Stimulated activated CD4-positive, alpha-beta T cell treated with anti-CD3 and anti-CD28 coated beads, Interleukin-4, amount 100 ng/mL, for 48 hours (primary cell): ENCODE data around the gene ADAMTS14.
"Not testable (repeated sequence)": the region's sequence is repeated elsewhere in the genome, so short reads cannot be mapped to it uniquely, and the experiment has no call there.

Source experiments
- DNase-seq, 2 donors: peaks; one replicate each; pipeline ENCODE4 v3.0.0-alpha.2; 2020; ENCODE audit warnings: low read depth in 2 of 2

The ADAMTS14 gene

DNA sequence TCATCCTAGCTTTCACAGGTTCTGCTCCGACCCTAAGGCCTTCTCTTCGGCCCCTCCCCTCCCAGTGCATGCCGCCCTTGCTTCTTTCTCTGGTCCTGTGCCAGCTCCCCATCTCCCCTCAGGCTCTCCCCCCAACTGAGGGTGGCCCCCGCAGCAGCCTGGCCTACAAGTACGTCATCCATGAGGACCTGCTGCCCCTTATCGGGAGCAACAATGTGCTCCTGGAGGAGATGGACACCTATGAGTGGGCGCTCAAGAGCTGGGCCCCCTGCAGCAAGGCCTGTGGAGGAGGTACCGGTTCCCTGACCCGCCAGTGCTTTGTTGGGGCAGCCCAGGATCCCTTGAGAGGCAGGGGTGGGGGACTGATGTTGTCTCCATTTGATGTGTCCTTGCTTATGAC is 79.0 kb downstream of the ADAMTS14 start:
- no peak for DNase-seq

DNA sequence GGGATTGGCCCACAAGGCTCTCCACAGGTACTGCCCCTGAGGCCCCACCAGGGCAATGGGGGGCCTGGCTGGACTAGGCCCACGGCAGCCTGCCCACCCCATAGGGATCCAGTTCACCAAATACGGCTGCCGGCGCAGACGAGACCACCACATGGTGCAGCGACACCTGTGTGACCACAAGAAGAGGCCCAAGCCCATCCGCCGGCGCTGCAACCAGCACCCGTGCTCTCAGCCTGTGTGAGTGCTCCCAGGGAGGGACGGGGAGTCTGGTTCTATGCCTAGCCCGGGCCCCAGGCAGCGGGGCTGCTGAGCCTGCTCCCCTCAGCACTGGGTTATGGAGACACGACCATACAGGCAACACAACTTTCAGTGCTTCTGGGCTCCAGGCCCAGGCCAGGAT is 79.7 kb downstream of the ADAMTS14 start:
- no peak for DNase-seq

DNA sequence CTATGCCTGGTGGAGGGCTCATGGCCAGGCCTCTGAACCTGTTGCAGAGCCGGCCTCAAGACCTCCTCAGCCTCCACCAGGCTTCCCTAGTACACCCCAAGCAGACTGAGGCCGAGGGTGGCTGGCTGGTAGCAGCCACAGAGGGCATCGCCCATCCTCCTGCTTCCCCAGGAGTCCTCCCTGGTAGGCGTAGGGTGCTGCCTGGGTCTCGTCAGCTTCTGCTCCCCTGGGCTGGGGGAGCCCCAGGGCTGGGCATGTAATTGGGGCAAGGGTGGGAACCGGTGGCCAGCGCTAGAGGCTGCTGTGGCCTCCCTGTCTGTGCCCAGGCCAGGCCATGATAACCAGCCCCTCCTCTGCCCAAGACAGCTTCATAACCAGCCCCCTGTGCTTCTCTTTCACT is 80.3 kb downstream of the ADAMTS14 start:
- DNase-seq = no peak

DNA sequence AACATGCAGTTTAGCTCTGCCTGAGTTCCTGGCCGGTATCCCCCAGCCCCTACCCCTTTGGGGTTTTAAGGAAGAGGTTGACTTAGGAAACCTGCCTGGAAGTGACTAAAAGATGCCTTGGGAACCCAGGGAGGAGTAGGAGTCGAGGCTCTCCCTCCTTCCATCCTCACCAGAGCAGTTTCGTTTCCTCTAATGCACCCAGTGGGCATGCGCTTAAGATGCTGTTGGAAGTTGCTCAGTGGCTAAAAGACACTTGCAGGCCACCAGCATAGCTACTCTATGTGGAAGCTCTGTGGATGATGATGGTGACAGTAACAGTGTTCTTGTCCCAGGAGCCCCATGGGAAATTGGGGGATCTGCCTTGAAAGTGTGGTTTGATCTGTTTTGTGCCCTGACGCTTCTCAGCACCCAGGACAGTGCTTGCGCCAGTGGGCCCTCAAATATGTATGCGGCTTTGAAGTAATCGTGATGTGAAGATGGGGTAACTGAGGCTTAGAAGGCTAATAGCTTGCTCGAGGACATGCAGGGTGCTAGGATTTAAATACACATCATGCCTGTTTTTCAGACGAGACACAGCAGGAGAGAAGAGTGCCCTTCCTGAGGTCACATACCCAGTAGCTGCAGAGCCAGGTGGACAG is 80.8 kb downstream of the ADAMTS14 start:
- no peak for DNase-seq

DNA sequence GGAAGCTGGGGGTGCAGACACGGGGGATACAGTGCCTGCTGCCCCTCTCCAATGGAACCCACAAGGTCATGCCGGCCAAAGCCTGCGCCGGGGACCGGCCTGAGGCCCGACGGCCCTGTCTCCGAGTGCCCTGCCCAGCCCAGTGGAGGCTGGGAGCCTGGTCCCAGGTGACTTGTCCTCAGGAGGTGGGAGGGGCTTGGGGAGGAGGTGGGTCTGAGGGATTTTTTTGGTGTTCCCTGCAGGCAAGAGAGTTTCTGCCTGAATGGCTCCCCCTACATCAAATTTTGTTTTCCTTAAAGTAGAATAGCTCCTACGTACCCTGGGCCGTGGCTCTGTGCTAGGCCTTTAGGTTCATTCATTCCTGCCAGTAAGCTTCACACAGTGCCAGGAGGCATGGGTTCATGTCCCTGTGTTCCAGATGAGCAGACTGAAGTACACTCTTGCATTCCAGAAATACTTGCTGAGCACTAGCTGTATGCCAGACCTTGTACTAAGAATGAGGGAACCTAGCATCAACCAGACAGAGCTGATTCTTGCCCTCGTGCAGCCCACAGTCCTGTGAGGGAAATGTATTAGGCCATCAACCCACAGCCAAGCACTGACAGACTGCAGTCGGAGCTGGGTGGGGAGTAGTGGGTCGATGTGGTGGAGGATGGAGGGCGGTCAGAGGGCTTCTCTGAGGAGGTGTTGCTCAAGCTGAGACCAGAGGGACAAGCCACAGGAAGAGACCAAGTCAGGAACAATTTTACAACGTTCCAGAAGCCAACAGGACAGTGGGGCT is 81.7 kb downstream of the ADAMTS14 start:
- no peak for DNase-seq

DNA sequence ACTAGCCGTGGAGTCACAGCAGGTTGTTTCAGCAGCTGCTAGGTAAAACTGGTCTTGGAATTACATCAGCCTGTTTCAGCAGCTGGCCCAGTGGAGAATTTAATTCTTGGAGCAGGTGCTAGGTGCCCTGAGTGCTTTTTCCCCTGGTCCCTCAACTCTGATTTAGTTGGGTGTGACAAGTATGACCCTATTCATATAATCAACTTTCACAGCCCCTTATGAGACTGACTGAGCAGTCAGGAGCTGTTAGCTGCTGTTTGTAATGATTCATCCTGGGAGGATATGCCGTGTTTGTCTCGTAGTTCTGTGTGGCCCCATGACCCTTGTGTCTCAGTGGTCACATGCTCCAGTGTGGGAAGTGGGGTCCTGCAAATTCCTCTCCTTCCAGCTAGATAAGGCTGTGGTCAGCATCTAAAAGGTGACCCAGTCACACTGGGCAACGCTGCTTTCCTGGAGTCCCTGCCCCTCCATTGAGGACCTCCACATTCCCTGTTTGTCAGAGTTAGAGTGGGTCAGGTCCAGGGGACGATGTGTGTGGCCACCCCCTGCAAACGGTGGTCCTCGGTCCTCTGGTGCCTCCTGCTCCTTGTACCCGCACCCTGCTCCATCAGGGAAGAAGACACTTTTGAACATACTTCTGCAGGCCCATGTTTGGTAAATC is 84.5 kb downstream of the ADAMTS14 start:
- no peak for DNase-seq

DNA sequence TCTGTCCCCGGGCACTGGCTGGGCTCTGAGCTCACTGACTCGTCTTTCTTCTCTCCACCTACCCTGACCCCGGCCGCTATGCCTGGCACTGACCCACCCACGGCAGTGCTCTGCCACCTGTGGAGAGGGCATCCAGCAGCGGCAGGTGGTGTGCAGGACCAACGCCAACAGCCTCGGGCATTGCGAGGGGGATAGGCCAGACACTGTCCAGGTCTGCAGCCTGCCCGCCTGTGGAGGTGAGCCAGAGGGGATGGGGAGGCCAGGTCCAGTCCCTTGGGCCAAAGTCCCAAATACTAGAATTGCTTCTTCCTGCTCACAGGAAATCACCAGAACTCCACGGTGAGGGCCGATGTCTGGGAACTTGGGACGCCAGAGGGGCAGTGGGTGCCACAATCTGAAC is 85.5 kb downstream of the ADAMTS14 start:
- DNase-seq = no peak

DNA sequence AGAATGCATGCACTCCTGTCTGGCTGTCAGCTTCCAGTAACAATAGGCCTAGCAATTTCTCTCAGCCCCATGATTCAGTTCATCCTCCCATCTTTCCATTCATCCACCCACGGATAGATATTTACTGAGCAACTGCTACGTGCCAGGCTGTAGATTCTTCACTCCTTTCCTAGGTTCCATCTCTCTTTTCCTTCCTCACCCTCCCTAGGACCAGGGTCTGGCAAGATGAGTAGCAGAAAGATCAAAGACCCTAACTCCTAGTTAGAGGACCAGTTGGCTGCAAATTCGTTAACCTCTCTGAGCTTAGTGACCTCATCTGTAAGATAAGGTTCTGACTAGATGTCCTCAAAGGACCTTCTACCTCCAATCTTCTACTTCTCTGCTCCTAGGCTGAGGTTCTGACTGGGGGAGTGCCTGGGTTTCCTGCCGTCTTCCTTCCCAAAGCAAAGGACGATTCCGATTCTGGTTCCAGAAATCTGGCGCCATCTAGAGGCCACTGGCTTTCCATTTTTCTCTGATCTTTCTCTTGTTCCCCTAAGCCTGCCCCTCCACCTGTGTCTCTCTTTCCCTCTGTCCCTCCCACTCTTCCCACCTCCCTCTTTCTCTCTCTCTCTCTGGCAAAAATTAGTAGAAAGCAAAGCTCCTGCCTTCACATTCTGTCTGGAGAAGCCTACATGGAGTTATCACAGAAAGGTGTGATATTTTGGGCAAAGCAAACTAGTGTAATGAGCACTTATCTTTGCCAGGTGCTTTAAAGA is 86.6 kb downstream of the ADAMTS14 start:
- peak; percentile 57 to 58 for DNase-seq

DNA sequence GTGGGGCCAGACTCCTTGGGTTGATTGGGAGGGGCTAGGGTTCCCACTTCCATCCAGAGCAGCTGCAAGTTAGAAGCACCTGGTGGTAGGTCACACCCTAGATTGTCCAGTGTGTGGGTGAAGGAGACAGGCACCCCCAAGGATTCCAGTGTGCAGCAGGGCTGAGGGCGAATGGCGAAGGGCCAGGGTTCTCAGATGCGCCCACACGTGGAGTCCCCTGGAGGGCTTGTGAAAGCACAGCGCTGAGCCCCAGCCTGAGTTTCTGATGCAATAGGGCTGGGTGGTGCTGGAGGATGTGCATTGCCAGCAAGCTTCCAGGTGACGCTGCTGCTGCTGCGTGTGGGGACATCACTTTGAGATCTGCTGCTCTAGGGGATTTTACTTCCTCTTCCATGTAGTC is 87.5 kb downstream of the ADAMTS14 start:
- no peak for DNase-seq

DNA sequence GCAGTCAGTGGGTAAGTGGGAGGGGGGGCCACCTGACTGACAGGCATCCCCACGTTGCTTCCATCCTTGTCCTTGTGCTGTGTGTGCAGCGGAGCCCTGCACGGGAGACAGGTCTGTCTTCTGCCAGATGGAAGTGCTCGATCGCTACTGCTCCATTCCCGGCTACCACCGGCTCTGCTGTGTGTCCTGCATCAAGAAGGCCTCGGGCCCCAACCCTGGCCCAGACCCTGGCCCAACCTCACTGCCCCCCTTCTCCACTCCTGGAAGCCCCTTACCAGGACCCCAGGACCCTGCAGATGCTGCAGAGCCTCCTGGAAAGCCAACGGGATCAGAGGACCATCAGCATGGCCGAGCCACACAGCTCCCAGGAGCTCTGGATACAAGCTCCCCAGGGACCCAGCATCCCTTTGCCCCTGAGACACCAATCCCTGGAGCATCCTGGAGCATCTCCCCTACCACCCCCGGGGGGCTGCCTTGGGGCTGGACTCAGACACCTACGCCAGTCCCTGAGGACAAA is 88.0 kb downstream of the ADAMTS14 start:
- DNase-seq = no peak

DNA sequence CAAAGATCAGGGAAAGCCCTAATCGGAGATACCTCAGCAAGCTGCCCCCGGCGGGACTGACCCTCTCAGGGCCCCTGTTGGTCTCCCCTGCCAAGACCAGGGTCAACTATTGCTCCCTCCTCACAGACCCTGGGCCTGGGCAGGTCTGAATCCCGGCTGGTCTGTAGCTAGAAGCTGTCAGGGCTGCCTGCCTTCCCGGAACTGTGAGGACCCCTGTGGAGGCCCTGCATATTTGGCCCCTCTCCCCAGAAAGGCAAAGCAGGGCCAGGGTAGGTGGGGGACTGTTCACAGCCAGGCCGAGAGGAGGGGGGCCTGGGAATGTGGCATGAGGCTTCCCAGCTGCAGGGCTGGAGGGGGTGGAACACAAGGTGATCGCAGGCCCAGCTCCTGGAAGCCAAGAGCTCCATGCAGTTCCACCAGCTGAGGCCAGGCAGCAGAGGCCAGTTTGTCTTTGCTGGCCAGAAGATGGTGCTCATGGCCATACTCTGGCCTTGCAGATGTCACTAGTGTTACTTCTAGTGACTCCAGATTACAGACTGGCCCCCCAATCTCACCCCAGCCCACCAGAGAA is 88.8 kb downstream of the ADAMTS14 start:
- no peak for DNase-seq

DNA sequence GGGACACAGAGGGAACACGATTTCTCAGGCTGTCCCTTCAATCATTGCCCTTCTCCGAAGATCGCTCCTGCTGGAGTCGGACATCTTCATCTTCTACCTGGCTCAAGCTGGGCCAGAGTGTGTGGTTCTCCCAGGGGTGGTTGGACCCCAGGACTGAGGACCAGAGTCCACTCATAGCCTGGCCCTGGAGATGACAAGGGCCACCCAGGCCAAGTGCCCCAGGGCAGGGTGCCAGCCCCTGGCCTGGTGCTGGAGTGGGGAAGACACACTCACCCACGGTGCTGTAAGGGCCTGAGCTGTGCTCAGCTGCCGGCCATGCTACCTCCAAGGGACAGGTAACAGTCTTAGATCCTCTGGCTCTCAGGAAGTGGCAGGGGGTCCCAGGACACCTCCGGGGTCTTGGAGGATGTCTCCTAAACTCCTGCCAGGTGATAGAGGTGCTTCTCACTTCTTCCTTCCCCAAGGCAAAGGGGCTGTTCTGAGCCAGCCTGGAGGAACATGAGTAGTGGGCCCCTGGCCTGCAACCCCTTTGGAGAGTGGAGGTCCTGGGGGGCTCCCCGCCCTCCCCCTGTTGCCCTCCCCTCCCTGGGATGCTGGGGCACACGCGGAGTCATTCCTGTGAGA is 89.5 kb downstream of the ADAMTS14 start:
- no peak for DNase-seq

DNA sequence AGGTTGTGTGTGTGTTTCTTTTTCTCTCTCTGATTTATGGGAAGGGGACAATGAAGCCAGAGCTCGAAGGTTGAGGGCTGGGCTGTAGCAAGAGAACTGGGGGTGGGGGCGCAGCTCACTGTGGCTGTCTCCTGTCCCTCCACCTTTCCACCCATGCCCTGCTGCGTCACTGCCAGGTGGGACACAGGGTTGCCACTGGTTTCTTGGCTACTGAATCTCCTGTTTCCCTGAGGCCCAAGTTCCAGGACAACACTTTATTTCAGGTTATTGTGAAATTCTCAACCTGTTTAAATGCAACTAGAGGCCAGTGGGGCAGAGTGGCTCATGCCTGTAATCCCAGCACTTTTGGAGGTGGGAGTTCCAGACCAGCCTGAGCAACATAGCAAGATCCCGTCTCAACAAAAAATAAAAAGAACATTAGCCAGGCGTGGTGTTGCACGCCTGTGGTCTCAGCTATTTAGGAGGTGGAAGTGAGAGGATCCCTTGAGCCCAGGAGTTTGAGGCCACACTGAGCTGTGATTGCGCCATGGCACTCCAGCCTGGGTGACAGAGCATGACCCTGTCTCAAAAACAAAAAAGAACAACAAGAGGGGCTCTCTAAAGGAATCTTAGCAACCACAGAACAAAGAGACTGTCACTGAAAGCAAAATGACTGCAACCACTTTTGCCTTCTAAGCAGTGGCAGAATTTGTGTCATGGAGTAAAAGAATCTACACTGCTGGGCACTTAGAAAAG is 90.3 kb downstream of the ADAMTS14 start:
- DNase-seq = no peak

DNA sequence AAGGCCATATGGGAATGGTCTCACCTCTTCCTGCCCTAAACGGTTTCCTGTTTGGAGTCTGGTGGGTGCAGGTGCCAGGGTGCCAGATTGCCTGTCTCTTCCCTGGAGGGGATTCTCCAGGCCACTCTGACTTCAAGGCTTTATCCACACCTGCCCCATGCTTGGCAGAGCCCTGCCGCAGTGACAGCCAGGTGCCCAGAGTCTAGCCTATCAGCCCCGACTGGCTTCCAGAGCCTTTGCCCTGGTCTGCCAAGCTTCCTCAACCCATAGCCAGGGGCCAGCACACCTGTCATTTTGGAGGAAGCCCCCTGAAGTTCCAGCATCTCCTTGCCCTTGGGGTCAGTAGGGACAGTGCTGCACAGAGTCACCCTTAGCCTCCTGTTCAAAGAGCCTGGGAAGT is 91.3 kb downstream of the ADAMTS14 start:
- DNase-seq = no peak

DNA sequence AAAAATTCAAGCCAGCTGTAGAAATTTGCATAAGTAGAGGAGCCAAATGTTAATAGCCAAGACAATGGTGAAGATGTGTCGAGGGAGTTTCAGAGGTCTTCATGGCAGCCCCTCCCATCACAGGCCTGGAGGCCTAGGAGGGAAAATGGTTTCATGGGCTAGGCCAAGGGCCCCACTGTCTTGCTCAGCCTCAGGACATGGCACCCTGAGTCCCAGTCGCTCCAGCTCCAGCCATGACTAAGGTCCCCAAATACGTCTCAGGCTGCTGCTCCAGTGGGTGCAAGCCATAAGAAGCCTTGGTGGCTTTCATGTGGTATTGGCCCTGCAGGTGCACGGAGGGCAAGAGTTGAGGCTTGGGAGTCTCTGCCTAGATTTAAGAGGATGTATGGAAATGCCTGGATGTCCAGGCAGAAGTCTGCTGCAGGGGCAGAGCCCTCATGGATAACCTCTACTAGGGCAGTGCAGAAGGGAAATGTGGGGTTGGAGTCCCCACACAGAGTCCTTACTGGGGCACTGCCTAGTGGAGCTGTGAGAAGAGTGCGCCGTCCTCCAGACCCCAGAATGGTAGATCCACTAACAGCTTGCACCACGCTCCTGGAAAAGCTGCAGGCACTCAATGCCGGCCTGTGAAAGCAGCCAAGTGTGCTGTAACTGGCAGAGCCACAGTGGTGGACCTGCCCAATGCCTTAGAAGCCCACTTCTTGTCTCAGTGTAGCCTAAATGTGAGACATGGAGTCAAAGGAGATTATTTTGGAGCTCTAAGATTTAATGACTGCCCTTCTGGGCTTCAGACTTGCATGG is 93.7 kb downstream of the ADAMTS14 start:
- no peak for DNase-seq

DNA sequence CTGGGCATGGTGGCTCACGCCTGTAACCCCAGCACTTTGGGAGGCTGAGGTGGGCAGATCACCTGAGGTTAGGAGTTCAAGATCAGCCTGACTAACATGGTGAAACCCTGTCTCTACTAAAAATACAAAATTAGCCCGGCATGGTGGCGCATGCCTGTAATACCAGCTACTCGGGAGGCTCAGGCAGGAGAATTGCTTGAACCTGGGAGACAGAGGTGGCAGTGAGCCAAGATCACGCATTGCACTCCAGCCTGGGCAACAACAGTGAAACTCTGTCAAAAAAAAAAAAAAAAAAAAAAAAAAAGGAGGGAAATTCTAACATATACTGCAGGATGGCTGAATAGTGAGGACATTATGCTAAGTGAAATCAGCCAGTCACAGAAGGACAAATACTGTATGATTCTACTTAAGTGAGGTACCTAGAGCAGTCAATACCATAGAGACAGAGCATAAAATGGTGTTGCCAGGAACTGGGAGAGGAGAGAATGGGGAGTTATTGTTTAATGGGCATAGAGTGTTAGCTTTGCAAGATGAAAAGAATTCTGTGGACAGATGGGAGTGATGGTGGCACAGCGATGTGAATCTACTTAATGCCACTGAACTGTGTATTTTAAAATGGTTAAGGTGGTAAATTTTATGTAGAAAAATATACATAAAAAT is 95.8 kb downstream of the ADAMTS14 start:
- DNase-seq = not testable (repeated sequence)

DNA sequence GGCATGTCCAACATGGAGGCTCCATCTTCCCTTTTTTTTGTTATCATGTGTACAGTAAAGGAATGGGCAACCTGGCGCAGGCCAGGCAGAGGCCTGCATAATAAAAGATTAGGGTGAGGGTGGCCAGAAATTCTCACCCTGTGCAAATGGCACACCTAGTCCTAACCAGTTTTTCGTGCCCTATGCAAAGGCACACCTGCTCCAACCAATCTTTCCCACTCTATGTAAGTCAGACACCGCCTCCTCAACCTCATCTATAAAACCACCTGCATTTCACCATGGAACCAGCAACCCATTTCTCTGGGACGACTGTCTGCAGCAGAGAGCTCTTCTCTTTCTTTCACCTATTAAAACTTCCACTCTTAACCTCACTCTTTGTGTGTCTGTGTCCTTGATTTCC is 96.8 kb downstream of the ADAMTS14 start:
- DNase-seq = no peak

DNA sequence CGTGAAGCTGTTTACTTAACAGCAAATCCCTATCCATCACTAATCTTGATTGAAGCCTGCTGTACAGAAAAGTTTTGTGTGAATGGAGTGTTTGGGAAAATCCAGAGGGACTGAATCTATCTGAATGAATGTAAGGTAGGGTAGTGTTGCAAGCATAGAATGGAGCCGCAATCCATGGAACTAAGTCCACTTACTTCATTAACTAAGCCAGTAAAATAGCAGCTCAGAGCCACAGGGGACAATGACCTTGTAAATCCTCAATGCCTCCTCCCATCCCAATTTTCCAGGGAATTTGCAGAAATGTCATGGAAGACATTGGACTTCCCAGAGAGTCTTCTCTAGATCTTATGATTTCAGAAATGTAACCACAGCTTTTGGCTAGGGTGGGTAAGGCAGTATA is 97.7 kb downstream of the ADAMTS14 start:
- DNase-seq = no peak

DNA sequence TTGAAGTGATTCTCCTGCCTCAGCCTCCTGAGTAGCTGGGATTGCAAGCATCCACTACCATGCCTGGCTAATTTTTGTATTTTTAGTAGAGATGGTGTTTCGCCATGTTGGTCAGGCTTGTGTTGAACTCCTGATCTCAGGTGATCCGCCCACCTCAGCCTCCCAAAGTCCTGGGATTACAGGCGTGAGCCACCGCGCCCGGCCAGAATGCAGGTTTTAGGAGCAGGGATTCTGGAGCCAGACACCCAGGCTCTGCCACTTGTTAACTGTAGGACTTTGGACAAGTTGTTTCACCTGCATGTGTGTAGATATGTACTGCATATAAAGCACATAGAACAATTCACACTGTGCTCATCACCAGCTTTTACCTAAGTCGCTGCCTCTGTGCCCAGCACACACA is 98.2 kb downstream of the ADAMTS14 start:
- not testable (repeated sequence) for DNase-seq
